Measurements from ENCODE around the gene TTLL6. TPM values are rescaled to one million over a fixed set of nuclear protein-coding genes. Genes with fewer than 3 reads are reported as not detected.
A peak's percentile ranks its signal among the peaks of the same experiment; 100 is the strongest.

Gene TTLL6
- total RNA-seq, 1 donor from 2014 or later, result not detected

- no peak for DNase-seq
Observed at GRCh38 chr17:48759288-48759687, 57.7 kb downstream of the TTLL6 start.

DNA sequence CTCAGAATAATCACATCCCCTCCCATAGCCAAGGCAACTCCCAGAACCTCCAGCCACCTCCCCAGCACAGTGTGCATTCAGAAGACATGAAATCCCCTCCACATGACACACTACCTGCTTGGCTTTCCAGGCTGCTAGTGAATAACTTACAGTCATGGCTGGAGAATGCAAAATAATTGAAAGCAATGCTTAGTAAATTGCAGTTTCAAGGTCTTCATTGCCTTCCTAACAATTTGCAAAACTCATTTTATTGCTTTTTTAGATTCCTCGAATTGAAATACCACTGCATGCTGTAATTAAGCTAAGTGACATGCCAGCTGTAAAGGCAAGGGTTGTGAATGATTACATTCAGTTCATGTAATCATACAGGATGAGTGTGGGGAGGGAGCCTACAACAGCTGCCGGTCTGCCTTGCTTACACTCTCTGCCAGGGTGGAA, 59.5 kb downstream of the TTLL6 start:
- peak; percentile 47 for DNase-seq

GRCh38 chr17:48756830-48757251, 60.2 kb downstream of the TTLL6 start:
- no peak for DNase-seq

DNA sequence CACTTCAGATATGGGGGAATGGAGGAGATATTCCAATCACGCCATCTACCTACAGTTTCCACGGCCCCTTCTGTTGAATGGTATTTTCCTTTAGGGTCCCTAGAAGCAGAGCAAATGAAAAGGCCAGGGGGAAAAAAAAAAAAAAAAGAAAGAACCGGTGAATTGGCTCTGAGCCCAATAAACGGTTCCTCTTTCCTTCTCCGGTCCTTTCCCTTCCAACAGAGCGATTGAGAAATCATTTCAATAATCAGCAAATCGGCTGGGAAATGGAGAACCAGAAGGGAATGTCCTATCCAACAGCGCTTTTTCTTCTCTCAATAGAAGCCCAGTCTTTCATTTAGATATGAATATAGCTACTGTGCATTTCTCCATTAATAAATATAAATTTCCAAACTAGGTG, 61.7 kb downstream of the TTLL6 start:
- DNase-seq, result no peak

DNA sequence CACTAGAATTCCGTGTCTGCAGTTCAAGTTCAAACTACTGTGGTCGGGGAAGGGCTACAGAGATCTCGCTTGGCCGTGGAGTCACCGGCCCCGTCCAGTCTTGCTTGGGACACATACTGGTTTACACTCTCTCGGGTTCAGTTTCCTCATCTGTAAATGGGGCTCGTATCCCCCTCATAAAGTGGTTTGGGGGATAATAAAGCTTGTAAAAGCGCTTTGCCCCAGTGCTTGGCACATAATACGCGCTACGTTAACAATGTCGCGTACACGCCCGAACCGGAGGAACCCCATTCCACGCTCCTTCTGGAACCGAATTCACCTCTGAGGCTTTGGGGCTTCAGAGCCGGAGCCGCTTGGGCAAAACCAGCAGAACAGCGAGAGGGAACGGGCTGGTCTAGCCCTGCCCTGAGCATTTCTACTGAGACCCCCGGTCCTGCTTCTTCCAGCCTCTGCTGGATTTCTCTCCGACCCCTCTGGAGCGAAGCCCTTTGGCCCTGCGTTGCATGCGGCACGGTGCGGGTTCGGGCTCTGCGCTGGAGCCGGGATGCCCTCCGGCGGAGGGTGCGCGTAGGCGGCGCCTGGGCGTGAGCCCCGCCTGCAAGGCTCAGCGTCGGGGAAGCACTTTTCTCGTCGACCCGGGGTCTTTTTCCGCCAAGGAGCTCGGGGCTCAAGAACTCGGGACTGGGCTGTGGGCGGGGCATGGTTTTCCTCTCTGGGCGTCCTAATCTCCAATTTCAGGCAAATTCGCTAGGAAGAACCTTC, 62.3 kb downstream of the TTLL6 start:
- no peak for DNase-seq

GRCh38 chr17:48753794-48754499, 63.1 kb downstream of the TTLL6 start:
- DNase-seq, result no peak

- DNase-seq, result no peak
Observed at GRCh38 chr17:48752399-48753288, 64.4 kb downstream of the TTLL6 start.

DNA sequence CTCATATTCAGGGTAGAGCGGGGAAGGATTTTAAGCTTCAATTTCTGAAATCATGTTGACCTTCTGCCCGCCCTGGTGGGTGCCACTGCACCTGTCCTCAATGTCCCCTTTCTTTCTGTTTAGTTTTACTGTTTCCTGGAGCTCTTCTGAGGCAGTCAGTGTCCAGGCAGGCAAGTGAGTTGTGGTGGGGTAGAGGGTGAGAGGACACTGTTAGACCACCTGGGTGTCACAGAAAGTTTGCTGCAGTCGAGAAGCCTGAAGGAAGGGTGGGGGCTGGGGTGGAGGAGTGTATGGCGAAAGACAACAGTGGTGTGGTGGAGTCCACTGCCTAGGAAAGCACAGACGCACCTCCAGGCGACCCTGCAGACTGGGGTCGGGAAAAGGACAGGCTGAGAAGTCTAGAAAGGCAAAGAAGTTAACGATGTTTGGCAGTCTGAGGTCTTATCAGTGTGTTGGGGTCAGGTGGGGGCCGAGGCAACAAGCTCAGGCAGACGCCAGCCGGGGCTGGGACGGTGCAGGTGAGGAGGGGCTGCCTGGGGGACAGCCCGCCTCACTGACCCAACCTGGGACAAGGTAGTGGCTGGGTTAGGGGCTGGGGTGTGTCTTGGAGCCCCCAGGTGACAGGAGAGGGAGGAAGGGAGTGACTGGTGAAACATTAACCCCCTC, 65.2 kb downstream of the TTLL6 start:
- DNase-seq, result no peak

- DNase-seq, result peak; percentile 28
Observed at GRCh38 chr17:48751172-48751571, 65.9 kb downstream of the TTLL6 start.

GRCh38 chr17:48749621-48750553, 67.1 kb downstream of the TTLL6 start:
- DNase-seq, result no peak

- peak; percentile 45 for DNase-seq
Observed at GRCh38 chr17:48748718-48749566, 68.1 kb downstream of the TTLL6 start.

GRCh38 chr17:48747445-48748363, 69.3 kb downstream of the TTLL6 start:
- no peak for DNase-seq

GRCh38 chr17:48746916-48747444, 70.0 kb downstream of the TTLL6 start:
- DNase-seq, result no peak

GRCh38 chr17:48745381-48746275, 71.4 kb downstream of the TTLL6 start:
- no peak for DNase-seq

DNA sequence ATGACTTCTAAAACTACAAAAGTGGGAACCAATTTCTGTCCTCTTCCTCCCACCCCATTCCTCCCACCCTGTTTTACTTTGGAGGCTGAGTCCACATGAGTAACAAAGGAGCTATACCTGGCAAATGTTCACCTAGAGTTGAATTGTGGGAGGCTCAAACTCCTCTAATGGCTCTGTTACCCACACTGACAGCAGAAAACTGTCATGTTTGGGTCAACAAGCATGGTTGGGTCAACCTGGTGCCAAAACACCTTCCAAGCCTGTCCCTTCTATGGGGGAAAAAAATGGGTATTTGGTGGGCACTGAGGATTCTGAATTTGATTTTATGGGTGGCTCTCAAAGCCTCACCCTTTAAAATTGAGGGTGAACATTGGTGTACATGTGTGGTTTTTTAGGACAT, 76.5 kb downstream of the TTLL6 start:
- no peak for DNase-seq

DNA sequence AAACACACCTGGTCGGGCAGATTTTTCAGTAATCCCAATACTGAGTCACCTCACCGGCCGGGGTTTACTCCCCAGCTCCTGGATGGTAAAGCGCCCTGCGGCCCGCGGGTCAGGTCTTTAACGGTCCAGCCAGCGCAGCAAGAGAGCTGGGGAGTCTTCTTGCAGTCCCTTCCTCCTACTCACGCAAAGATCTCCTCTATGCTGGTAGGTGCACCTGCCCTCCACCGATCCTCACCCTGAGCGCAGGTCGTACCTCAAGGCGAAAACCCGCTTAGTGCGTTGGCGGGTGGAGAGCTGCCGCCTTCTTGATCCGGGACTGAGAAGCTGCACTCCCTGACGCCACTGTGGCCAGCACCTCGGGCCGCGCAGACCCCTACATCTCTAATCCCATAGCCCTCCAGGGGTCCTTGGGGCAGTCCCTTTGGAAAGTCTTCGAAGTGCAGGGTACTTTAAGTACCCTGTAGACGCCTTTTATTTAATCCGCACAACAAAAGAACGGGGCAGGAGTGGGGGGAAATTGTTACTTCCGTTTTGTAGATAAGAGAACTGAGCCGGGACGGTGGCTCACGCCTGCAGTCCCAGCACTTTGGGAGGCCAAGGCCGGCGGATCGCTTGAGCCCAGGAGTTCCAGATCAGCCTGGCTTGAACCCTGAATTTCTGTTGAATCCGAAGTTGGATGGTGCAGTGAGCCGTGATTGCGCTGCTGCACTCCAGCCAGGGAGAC, 78.1 kb downstream of the TTLL6 start:
- no peak for DNase-seq

- DNase-seq, result no peak
Observed at GRCh38 chr17:48738424-48738802, 78.6 kb downstream of the TTLL6 start.
